GM21526 (cell line): ENCODE results near the gene TYW5.

Experiments used
- ATAC-seq: cut with Tn5 transposase; IDR thresholded peaks from one replicate; pipeline ENCODE4 v1.9.1; 2021; ENCODE audit warnings: moderate library complexity; ENCODE audit not compliant: unreplicated experiment, low FRiP score

The TYW5 gene, protein sequence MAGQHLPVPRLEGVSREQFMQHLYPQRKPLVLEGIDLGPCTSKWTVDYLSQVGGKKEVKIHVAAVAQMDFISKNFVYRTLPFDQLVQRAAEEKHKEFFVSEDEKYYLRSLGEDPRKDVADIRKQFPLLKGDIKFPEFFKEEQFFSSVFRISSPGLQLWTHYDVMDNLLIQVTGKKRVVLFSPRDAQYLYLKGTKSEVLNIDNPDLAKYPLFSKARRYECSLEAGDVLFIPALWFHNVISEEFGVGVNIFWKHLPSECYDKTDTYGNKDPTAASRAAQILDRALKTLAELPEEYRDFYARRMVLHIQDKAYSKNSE

DNA sequence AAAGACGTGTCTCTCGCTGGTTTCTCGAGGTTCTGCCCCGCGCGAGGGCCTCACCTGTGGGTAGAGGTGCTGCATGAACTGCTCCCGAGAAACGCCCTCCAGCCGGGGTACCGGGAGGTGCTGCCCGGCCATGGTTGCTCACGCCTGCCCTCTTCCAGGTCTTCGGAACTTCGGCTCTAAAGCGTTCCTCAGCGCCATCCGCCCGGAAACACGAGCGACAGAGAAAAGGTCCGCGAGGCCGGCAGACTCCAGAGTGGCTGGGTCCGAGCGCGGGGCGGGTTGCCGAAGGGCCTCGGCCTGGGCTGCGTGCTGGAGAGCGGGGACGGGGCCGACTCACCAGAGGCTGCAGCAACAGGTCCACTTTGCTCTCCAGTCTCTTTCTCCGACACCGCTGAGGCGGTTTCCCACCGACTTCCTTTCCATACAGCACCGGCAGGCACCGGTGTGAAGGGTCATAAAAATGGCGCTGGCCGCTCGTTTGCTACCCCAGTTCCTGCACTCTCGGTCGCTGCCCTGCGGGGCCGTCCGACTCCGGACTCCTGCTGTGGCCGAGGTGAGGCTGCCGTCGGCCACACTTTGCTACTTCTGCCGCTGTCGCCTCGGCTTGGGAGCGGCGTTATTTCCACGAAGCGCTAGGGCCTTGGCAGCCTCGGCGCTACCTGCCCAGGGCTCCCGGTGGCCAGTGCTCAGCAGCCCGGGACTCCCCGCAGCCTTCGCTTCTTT is at the start of gene TYW5, which contains the start of gene MAIP1:
Gene TYW5 (minus strand): TSS at position 153 of the 723 bp plus-strand sequence. CDS start 21 bp downstream, at position 132.
Gene MAIP1 (plus strand): TSS at position 244 of the 723 bp plus-strand sequence. CDS start 217 bp downstream, at position 461.
- ATAC-seq: peak; percentile 81

DNA sequence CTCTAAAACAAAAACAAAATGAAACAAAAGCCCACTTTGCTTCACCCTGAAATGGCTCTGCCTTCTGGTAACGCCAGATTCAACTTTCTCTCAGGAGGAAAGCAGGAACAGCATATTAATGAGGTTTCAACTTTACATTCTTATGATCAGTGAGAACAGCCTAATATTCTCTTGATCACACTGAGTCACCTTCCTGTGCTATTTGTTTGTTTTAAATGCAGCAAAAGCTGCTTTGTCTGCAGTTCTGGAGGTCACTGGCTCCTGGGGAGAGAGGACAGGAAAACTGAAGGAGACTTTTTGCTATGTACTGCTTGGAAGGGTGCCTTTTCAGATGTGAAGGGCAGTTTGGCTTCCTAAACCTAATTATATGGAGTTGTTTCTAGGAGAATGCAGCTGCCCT is 48.2 kb upstream of the TYW5 start:
- no peak for ATAC-seq

DNA sequence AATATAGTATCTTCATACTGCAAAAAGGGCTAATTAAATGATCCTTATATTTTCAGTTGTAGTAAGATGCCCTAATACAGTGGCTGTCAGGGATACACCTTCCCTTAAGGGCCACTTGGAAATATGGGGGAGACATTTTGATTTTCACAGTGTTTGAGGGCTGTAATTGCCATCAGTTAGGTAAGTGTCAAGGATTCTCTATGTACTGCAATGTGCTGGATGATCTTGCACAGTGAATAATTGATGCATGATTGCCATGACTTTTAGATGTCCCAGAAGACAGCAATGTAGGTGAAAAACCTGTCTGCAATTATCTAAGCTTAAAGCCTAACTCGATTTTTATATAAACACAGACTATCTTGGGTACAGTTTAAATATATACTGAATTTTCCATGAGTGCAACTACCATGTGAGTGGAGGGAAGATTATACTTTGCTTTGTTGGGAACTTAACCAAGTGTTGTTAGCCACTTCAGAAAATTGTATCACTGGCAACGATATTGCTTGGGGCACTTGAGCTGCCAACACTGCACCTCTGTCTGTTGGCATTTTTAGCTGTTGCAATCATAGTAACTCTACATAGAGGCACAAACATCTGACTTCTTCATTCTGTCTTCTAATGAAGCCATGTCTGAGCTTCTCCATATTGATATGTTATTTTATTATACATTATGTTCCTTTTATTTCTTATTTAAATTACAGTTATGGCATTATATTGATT is 45.3 kb upstream of the TYW5 start:
- ATAC-seq: no peak

DNA sequence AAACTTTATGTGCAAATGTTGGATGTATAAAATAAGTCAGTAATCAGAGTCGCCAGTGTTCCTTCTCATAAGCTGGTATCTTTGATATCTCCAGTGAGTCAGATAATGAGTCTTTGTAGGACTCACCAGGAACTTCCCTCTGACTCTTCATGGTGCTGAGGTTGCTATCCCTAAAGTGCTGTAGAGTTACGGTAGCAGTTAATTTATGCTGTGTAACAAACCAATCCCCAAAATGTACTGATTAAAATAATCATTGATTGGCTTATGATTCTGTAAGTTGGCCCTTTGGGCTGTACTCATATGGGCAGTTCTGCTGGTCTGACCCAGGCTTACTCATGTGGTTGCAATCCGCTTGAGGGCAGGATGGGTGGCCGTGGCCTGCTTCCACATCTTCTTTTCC is 43.9 kb upstream of the TYW5 start:
- no peak for ATAC-seq

DNA sequence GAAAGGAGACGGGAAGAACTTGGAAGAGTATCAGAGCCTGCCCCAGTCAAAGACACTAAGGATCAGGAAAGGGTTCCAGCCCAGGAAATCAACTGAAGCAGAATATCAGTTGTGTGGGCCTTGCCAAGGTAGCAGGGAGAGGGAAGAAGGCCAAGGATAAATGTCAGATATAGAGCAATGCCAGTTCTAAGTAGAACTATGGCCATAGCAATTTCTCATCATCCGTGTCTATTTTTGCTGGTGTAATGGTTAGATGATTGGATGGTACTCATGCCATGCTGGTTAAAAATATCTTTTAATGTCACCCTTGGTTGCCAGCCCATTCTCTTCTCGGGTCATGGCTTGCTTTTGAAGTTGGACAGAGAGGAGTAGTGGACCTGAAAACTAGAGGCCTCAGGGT is 42.0 kb upstream of the TYW5 start:
- ATAC-seq: no peak

DNA sequence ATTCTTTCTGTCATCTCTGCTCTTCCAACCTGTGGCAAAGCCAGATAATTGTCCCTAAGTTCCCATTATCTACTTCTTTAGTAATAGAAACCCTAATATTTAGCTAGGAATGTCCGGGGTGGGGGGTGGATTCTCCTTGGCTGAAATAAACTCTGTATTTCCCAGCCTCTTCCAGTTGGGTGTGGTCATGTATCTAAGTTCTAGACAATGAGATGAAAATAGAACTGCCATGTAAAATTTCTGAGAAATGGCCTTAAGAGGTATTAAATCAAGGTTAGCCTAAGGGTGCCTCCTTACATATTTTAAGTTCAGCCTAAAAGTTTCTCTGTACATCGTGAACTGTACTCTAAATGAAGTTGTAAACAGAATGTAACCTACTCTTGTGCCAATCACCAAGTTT is 39.6 kb upstream of the TYW5 start:
- ATAC-seq: no peak

DNA sequence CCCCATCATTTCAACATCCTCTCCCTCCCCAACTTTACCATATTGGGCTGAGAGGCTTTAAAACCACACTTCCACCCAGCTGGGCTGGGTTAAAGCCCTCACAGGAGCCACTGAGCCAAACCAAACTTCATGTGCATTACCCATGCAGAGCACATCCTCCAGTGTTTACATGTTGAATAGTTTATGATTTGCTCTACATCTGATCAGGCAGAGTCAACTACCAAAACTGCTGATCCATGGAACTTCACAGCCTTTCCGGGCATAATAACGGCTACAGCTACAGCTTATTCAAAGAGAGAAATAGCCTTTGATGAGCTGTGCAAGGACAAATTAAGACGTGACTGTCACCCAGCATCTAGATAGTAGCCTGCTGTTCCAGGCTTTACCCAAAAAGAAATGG is 39.1 kb upstream of the TYW5 start:
- ATAC-seq: no peak

DNA sequence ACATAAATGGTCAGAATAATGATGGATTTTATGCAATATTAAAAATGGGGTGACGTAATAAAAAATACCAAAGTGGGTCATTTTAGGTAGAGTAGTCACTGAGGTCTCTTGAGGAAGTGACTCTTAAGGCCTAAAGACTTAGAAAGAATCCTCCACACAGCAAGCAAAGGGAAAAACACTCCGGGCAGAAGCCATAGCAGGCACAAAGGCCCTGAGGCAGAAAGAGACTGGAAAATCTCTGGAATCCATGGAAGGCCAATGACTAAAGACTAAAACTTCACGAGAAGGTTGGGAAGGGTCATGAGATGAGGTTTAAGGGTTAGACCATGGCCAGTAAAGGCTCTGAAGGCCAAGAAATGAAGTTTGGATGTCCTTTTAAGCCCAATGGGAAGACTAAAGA is 37.0 kb upstream of the TYW5 start:
- ATAC-seq: no peak

DNA sequence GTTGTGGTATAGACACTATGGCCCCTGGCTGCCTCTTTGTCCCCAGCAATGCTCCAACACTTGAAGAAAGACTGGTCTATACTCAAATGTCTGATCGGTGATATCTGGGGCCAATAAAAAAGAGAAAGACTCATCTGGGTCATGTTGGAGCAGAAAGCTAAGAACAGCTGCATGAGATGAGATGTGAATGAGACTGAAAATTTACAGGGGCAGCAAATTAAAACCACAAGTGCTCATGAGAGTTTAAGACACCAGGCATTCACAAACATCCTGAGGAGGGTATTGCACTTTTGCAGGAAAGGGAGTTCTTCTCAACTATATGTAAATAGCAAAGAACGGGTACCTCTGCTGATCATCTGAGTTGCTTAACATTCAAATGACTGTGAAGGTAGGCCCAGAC is 36.4 kb upstream of the TYW5 start:
- no peak for ATAC-seq

DNA sequence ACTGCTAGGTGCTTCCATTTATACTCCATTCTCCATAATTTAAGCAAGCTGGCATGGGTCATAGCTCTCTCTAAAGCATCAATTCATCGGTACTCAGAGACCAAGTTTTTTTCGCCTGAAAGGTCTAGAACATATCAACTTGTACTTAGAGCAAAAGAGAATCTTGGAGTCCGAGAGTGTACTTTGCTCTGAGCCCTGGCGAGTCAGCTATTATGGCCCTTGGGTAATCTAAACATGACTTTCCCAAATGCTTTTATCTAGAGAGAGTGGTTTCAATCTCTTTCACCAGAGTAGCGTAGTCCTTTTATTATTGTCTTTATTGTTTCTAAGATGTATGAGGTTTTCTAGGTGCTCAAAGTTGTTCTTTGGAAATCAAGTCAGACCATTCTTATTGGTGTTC is 34.5 kb upstream of the TYW5 start:
- ATAC-seq: no peak

DNA sequence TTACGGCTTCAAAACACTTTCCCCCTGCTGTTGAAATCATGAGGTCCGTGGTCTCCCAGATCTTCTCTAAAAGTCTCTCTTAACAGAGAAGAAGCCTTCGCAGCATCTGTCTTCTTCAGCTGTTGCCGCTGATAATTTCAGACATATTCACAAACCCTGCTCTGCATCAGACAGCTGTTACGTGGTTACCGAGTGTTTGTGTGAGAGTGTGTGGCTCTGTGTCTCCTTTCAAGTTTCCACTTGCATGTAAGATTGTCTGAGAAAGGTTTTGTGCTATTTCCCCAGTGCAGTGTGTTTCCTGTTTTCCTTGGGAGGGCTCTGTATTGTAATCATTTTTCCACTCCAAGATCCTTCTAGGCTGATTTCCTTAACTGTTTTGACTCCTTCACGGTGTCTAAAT is 32.9 kb upstream of the TYW5 start:
- ATAC-seq: no peak

DNA sequence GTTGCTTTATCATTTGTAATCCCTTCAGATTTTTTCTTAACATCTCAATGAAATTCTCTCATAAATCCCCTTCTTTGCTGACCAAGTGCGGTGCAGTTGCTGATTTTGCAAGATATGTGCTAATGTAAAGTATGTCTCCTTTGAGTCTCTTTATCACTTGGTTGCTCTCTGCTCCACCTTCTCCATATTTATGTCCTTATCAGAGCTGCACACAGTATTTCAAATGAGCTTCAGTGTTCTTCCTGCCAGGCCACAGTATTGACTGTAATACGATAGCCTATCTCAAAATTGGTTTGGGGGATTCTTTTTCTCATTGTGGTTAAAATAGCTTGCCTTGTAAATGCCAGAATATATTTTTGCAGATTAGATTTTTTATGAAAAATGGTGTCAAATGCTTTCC is 32.3 kb upstream of the TYW5 start:
- no peak for ATAC-seq

DNA sequence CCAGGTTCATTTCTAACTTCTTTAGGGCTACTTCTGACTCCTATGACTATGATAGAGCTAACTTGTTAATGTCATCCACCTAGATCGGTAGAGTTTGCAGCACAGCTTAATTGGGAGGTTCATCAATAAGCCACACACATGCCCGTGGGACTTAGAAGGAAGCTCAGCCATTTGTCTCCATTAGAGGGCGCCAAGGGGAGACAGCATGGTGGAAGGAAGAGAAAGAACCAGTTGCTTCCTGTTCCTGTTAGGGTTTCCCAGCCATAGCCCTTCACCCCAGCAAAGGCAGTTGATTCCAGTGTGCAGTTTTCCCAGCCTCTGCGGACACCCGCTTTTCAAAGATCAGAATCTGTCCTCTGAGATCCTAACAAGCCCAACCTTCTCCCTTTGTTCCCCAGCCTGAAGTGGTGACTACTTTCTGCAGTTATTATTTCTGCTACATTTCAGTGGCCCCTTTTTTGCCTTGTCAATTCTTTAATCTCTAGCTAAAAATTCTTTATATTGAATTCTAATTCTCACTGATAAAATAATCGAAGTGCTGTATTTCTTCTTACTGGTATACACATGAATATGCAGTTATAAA is 30.4 kb upstream of the TYW5 start:
- peak; percentile 90 for ATAC-seq

DNA sequence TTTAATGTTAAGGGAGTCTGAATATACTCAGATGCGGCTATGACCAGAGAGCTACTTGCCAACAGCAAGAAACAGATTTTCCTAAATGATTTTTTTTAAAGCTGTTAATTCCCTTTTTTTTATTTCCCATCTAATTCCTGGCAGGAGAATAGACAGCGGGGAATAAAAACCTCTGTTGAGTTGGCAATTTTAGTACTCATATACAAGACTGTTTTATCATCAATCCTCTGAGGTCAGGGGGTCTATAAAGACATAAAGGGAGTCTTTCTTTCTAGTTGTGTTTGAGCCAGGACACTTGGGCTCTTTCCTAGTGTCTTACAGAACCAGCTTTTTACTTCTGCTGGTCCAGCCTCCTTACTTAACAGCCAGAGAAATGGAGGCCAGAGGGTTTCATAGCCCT is 29.5 kb upstream of the TYW5 start:
- ATAC-seq: no peak

DNA sequence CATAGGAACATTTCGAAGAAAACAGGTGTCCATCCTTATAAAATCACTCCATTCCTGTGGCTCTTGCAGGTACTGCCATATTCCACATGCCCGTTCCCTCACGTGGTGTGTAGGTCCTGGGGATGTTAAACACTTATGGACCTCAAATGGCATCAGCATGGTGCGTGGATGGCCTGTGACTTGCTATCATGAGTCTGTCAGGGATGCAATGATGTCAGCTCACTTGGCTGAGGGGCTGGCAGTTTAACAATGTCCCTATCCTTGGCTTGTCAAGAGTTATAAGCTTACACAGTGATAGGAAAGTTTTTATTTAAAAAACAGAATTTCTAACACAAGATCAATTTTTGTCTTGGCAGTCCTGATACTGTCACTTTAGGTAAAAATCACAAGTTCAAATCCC is 28.9 kb upstream of the TYW5 start:
- ATAC-seq: no peak

DNA sequence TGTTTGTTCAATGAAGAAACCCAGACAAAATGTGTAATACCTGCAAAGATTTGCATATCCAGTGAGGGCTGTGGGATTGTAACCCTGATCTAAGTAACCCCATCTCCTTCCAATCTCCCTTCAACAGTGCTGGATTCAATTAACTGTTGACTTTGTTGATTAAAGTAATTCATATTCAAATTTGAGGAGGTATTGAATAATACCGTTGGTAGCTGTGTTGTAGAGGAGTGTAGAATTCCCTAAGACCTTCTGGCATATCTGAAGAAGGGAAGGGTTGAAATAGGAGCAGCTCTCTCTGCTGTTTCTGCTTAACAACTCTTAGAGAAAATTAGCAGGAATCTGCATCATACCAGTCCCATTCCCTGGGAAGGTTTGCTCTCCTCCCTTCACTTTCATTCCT is 28.2 kb upstream of the TYW5 start:
- no peak for ATAC-seq

DNA sequence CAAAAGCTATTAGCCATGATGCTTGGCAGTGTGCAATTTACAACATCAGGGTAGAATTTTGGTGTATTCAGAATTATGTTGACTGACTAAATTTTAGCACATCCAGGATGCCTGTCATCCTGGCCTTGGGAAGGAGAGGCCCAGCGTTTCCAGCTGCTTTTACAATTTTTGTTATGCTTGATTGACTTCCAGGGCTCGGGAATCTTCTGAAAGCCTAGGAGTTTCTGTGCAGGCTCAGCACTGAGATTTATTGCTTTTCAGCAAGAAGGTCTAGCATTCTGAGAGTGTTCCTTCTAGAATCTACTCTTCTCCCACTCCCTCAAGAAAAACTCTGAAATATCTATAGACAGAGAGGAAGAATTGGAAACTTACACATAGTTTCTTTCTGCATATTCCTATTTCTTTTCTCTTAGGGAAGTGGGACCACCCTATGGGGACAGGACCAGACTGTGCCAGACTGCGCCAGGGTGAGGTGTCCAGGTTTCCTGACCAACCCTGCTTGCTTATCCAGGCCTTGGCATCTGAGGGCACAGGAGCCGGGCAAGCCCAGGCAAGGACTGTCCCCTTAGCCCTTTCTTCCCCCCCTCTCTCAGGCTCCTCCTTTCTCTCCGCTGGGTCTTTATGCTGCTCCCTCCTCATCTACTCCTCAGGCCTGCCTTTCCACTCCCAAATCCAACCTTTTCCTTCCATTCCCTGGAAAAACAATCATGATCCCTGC is 27.0 kb upstream of the TYW5 start:
- ATAC-seq: no peak

DNA sequence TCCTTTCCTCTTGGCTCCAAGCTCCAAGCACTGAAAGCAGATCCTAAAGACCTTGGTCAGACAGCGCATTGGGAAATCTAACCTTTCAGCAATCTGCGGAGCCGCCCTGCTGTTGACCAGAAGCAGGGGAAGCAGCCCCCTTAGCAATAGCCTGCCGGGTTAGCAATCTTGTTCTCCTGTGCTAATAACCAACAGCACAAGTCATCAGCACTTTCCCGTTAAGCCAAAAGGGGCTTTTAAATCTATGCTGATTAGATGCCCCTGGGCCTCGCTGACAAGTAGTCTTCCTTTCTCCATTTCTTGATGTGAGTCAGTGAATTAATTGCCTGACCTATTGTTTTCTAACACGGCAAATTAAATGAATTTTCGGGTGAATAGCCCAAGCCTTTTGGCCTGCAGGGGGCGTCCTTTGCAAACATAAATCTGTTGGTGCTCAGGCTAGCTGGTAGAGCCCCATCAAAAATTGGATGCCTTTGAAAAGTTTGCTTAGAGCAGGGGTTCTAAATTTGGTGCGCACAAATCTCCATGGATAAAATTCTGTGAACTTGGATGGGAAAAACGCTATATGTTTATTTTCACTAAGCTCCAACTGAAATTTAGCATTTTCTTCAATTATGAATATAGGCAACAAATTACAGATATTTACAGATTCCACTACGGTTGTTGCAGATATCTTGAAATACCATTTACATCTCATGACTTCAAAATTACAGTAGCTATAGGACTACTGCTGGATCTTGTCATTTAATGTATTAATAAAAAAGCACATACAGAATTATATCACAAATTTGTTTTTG is 24.7 kb upstream of the TYW5 start:
- ATAC-seq: peak; percentile 53

DNA sequence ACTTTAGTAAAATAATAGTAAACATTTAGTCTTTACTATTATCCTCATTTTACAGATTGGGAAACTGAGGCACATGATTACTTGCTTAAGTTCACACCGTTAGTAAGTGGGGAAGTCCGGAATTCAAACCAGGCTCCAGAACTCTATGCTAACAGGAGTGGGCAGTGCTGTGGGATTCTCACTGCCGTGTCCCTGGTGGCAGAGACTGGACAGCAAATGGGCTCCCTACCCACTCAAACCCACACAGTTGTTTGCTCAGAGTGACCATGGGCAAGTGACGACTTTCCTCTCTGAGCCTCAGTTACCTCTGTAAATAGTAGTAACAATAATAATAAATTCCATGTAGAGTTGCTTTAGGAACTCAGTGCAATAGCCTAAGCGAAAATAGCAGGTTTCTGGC is 24.1 kb upstream of the TYW5 start:
- no peak for ATAC-seq

DNA sequence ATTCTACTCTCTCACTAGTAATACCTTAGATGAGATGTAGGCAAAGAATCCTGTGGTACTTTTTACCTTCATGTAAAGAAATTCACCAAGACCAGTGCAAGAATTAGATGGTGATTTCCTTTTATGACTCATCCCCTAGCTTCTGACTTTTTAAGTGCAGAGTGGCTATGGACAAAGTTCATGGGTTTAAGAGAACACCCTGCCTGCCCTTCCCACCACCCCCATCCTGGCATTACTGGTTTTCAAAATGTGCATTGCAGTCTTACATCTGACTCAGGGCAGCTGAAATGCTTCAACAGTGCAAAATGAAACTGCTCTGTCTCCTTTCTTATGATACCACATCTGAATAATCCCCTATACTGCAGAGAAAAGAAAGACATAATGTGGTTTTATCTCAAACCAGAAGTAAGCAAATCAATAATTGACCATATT is 22.7 kb upstream of the TYW5 start:
- peak; percentile 37 for ATAC-seq
